GM23338 (cell line): Measurements from ENCODE around the gene SPI1. TPM values are rescaled to one million over a fixed set of nuclear protein-coding genes. Genes with fewer than 3 reads are reported as not detected.

Experiments used
- ATAC-seq: fragments of 200-7000 bp; cut with Tn5 transposase; 3 replicates; pipeline ENCODE4 v1.9.1; 2020
- DNase-seq: peaks from one replicate; pipeline ENCODE4 v3.0.0-alpha.2; 2015; ENCODE audit warnings: low spot score
- H2AFZ ChIP-seq: fragments of 200-600 bp; sonication (generic); 2 replicates; pipeline ENCODE4 v1.8.0; 2016; ENCODE audit warnings: antibody characterized with exemption, mild to moderate bottlenecking, moderate library complexity
- H3F3A ChIP-seq: fragments of 200-600 bp; sonication (generic); replicated peaks from 2 replicates; pipeline ENCODE4 v1.8.0; 2017; ENCODE audit warnings: antibody characterized with exemption, mixed run types, low read depth
- H3K27ac ChIP-seq: fragments of 200-600 bp; sonication (generic); 2 replicates; pipeline ENCODE4 v1.6.1; 2016; ENCODE audit warnings: low read depth
- H3K27me3 ChIP-seq: fragments of 200-600 bp; sonication (generic); 2 replicates; pipeline ENCODE4 v1.8.0; 2016; ENCODE audit warnings: mild to moderate bottlenecking, mixed run types, moderate library complexity; ENCODE audit not compliant: insufficient read depth
- H3K36me3 ChIP-seq: fragments of 200-600 bp; sonication (generic); 2 replicates; pipeline ENCODE4 v1.8.0; 2016; ENCODE audit warnings: mild to moderate bottlenecking; ENCODE audit not compliant: insufficient read depth
- H3K4me1 ChIP-seq: fragments of 200-600 bp; sonication (generic); 2 replicates; pipeline ENCODE4 v1.8.0; 2016; ENCODE audit warnings: mild to moderate bottlenecking, moderate library complexity; ENCODE audit not compliant: insufficient read depth
- H3K4me2 ChIP-seq: fragments of 200-600 bp; sonication (generic); 2 replicates; pipeline ENCODE4 v1.7.1; 2017; ENCODE audit warnings: mixed run types
- H3K4me3 ChIP-seq: fragments of 200-600 bp; sonication (generic); 2 replicates; pipeline ENCODE4 v1.6.1; 2016; ENCODE audit warnings: mixed run types
- H3K79me2 ChIP-seq: fragments of 200-600 bp; sonication (generic); replicated peaks from 2 replicates; pipeline ENCODE4 v1.8.0; 2017; ENCODE audit warnings: mild to moderate bottlenecking; ENCODE audit not compliant: insufficient read depth
- H3K9me2 ChIP-seq: fragments of 200-600 bp; sonication (generic); 2 replicates; pipeline ENCODE4 v1.8.0; 2017; ENCODE audit not compliant: insufficient read depth
- H4K20me1 ChIP-seq: fragments of 200-600 bp; sonication (generic); replicated peaks from 2 replicates; pipeline ENCODE4 v1.8.0; 2017; ENCODE audit warnings: mild to moderate bottlenecking; ENCODE audit not compliant: insufficient read depth
- H3K27ac Mint-ChIP-seq: 2 replicates; pipeline ENCODE4 v1.8.0; 2020; ENCODE audit warnings: inconsistent platforms, mild to moderate bottlenecking, moderate library complexity, mixed read lengths
- H3K27me3 Mint-ChIP-seq: 3 replicates; pipeline ENCODE4 v1.8.0; 2022; ENCODE audit warnings: low read depth, mild to moderate bottlenecking, moderate library complexity, mixed read lengths, inconsistent platforms; ENCODE audit not compliant: insufficient read depth, poor library complexity
- H3K36me3 Mint-ChIP-seq: 3 replicates; pipeline ENCODE4 v1.8.0; 2021; ENCODE audit warnings: low read depth, mild to moderate bottlenecking, inconsistent platforms, moderate library complexity, mixed read lengths
- H3K4me1 Mint-ChIP-seq: 3 replicates; pipeline ENCODE4 v1.8.0; 2020; ENCODE audit warnings: mild to moderate bottlenecking, inconsistent platforms, mixed read lengths
- H3K4me3 Mint-ChIP-seq: 3 replicates; pipeline ENCODE4 v1.8.0; 2021; ENCODE audit warnings: moderate library complexity, mild to moderate bottlenecking, inconsistent platforms, mixed read lengths
- H3K9me3 Mint-ChIP-seq: 3 replicates; pipeline ENCODE4 v1.8.0; 2020; ENCODE audit warnings: moderate library complexity, mild to moderate bottlenecking, inconsistent platforms, mixed read lengths
- CREB1 ChIP-seq: fragments of 250-450 bp; sonication (Bioruptor Pico); IDR thresholded peaks from 2 replicates; pipeline ENCODE4 v1.5.0; 2020; ENCODE audit warnings: low read depth, mild to moderate bottlenecking, moderate library complexity
- EZH2 ChIP-seq: fragments of 200-600 bp; sonication (generic); IDR thresholded peaks from one replicate; pipeline ENCODE4 v1.8.0; 2017; ENCODE audit warnings: antibody characterized with exemption, mild to moderate bottlenecking, low read depth; ENCODE audit not compliant: unreplicated experiment
- JUNB ChIP-seq: IDR thresholded peaks from one replicate; pipeline ENCODE4 v1.6.1; 2016; ENCODE audit warnings: antibody characterized with exemption; ENCODE audit not compliant: unreplicated experiment
- NANOG ChIP-seq: IDR thresholded peaks from 2 replicates; pipeline ENCODE4 v1.6.1; 2016; ENCODE audit warnings: antibody characterized with exemption, borderline replicate concordance
- POLR2AphosphoS5 ChIP-seq: IDR thresholded peaks from 2 replicates; pipeline ENCODE4 v1.6.1; 2016; ENCODE audit warnings: antibody characterized with exemption, low read depth
- polyA plus RNA-seq: library from polyadenylated mRNA; unstranded; fragments of >200 nt; fragmentation: Nextera tagmentation; extraction: Ambion mirVana; gene quantifications from 2 replicates; pipeline ENCODE4 v1.2.1, GENCODE V29; 2016
- total RNA-seq: library from RNA; depleted of rRNA; stranded (reverse); fragments of >200 nt; shearing (Covaris generic); gene quantifications from 2 replicates; pipeline ENCODE4 v1.2.3, GENCODE V29; 2014
- TF ChIP-seq, protein P1 (sequence below): fragments of 250-450 bp; sonication (Bioruptor Pico); IDR thresholded peaks from 2 replicates; pipeline ENCODE4 v1.5.0; 2020; ENCODE audit warnings: mild to moderate bottlenecking, moderate library complexity
- TF ChIP-seq, protein P2 (sequence below): IDR thresholded peaks from one replicate; pipeline ENCODE4 v1.6.1; 2018; ENCODE audit warnings: antibody characterized with exemption; ENCODE audit not compliant: unreplicated experiment

The SPI1 gene
- total and polyA plus RNA-seq, 2 experiments from 2014 or later = 0.23 TPM; not detected in 1

DNA sequence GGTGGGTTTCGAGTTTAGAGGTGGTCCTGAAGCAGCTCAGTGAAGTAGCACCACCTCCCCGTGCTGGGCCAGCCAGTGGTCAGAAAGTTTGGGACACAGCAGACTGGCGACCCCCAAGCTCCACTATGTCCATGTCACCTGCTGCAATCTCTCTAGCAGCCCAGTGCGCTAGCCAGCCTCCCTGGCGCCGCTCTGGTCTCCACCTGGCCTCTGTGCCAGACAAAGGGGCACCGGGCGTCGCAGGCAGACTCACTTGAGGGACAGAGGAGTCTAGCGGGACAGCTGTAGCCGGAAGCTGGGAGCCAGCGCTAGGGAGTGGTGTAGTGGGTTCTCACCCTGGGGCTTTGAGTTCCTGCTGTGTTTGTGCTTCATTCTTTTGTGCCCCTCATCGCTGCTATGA lies 51.3 kb downstream of the SPI1 start (continued):
- TF ChIP-seq, protein P1, sequence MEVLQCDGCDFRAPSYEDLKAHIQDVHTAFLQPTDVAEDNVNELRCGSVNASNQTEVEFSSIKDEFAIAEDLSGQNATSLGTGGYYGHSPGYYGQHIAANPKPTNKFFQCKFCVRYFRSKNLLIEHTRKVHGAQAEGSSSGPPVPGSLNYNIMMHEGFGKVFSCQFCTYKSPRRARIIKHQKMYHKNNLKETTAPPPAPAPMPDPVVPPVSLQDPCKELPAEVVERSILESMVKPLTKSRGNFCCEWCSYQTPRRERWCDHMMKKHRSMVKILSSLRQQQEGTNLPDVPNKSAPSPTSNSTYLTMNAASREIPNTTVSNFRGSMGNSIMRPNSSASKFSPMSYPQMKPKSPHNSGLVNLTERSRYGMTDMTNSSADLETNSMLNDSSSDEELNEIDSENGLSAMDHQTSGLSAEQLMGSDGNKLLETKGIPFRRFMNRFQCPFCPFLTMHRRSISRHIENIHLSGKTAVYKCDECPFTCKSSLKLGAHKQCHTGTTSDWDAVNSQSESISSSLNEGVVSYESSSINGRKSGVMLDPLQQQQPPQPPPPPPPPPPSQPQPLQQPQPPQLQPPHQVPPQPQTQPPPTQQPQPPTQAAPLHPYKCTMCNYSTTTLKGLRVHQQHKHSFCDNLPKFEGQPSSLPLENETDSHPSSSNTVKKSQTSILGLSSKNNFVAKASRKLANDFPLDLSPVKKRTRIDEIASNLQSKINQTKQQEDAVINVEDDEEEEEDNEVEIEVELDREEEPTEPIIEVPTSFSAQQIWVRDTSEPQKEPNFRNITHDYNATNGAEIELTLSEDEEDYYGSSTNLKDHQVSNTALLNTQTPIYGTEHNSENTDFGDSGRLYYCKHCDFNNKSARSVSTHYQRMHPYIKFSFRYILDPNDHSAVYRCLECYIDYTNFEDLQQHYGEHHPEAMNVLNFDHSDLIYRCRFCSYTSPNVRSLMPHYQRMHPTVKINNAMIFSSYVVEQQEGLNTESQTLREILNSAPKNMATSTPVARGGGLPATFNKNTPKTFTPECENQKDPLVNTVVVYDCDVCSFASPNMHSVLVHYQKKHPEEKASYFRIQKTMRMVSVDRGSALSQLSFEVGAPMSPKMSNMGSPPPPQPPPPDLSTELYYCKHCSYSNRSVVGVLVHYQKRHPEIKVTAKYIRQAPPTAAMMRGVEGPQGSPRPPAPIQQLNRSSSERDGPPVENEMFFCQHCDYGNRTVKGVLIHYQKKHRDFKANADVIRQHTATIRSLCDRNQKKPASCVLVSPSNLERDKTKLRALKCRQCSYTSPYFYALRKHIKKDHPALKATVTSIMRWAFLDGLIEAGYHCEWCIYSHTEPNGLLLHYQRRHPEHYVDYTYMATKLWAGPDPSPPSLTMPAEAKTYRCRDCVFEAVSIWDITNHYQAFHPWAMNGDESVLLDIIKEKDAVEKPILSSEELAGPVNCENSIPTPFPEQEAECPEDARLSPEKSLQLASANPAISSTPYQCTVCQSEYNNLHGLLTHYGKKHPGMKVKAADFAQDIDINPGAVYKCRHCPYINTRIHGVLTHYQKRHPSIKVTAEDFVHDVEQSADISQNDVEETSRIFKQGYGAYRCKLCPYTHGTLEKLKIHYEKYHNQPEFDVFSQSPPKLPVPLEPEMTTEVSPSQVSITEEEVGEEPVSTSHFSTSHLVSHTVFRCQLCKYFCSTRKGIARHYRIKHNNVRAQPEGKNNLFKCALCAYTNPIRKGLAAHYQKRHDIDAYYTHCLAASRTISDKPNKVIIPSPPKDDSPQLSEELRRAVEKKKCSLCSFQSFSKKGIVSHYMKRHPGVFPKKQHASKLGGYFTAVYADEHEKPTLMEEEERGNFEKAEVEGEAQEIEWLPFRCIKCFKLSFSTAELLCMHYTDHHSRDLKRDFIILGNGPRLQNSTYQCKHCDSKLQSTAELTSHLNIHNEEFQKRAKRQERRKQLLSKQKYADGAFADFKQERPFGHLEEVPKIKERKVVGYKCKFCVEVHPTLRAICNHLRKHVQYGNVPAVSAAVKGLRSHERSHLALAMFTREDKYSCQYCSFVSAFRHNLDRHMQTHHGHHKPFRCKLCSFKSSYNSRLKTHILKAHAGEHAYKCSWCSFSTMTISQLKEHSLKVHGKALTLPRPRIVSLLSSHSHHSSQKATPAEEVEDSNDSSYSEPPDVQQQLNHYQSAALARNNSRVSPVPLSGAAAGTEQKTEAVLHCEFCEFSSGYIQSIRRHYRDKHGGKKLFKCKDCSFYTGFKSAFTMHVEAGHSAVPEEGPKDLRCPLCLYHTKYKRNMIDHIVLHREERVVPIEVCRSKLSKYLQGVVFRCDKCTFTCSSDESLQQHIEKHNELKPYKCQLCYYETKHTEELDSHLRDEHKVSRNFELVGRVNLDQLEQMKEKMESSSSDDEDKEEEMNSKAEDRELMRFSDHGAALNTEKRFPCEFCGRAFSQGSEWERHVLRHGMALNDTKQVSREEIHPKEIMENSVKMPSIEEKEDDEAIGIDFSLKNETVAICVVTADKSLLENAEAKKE = no peak
- no peak for TF ChIP-seq NANOG

DNA sequence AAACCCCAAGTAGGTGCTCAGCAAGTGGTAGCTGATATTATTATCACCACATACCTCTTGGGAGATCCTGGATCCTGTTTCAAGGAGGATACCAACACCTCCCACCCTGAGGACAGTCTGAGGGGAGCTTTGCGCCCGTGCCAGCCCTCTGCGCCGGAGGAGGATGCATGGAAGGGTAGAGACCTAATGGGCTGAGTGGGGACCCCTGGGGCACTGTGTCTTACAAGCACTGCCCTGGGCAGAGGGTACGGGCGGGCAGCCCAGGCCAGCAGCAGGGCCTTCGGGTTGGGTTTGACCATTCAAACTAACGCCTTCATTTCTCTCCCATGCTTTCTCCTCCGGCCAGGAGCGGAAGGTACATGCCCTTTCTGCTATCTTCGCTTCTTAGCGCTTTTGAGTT lies 52.1 kb downstream of the SPI1 start:
- peaks cover 5% of the 10 kb centered on the region; the same call in 1 of the 2 replicates for H3K36me3 ChIP-seq
- no peak overlapping the region for H2AFZ ChIP-seq
- no peaks in the 10 kb centered on the region for H3K9me2 ChIP-seq
- no peak overlapping the region for H3K27ac Mint-ChIP-seq
- H3K27ac ChIP-seq = no peak overlapping the region
- H3K27me3 Mint-ChIP-seq = peaks cover 9% of the 10 kb centered on the region
- H3K4me1 Mint-ChIP-seq = no peaks in the 10 kb centered on the region
- no peaks in the 10 kb centered on the region; the same call in 1 of the 2 replicates for H4K20me1 ChIP-seq
- H3K9me3 Mint-ChIP-seq = no peaks in the 10 kb centered on the region
- H3K4me2 ChIP-seq = no peak overlapping the region
- no peak for DNase-seq
- H3K27me3 ChIP-seq = no peaks in the 10 kb centered on the region
- H3K36me3 Mint-ChIP-seq = peaks cover 31% of the 10 kb centered on the region
- no peak overlapping the region for H3K4me3 Mint-ChIP-seq
- no peaks in the 10 kb centered on the region for H3F3A ChIP-seq
- no peaks in the 10 kb centered on the region for H3K4me1 ChIP-seq
- H3K4me3 ChIP-seq = no peak overlapping the region
- ATAC-seq = no peak
- H3K79me2 ChIP-seq = no peaks in the 10 kb centered on the region
- TF ChIP-seq EZH2 (no peak), JUNB (no peak), NANOG (no peak), POLR2AphosphoS5 (no peak), CREB1 (CRISPR knock-in tag) (no peak)
- TF ChIP-seq, protein P2, sequence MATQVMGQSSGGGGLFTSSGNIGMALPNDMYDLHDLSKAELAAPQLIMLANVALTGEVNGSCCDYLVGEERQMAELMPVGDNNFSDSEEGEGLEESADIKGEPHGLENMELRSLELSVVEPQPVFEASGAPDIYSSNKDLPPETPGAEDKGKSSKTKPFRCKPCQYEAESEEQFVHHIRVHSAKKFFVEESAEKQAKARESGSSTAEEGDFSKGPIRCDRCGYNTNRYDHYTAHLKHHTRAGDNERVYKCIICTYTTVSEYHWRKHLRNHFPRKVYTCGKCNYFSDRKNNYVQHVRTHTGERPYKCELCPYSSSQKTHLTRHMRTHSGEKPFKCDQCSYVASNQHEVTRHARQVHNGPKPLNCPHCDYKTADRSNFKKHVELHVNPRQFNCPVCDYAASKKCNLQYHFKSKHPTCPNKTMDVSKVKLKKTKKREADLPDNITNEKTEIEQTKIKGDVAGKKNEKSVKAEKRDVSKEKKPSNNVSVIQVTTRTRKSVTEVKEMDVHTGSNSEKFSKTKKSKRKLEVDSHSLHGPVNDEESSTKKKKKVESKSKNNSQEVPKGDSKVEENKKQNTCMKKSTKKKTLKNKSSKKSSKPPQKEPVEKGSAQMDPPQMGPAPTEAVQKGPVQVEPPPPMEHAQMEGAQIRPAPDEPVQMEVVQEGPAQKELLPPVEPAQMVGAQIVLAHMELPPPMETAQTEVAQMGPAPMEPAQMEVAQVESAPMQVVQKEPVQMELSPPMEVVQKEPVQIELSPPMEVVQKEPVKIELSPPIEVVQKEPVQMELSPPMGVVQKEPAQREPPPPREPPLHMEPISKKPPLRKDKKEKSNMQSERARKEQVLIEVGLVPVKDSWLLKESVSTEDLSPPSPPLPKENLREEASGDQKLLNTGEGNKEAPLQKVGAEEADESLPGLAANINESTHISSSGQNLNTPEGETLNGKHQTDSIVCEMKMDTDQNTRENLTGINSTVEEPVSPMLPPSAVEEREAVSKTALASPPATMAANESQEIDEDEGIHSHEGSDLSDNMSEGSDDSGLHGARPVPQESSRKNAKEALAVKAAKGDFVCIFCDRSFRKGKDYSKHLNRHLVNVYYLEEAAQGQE = no peak
